Measurements from ENCODE around the gene OR52N4.

DNA sequence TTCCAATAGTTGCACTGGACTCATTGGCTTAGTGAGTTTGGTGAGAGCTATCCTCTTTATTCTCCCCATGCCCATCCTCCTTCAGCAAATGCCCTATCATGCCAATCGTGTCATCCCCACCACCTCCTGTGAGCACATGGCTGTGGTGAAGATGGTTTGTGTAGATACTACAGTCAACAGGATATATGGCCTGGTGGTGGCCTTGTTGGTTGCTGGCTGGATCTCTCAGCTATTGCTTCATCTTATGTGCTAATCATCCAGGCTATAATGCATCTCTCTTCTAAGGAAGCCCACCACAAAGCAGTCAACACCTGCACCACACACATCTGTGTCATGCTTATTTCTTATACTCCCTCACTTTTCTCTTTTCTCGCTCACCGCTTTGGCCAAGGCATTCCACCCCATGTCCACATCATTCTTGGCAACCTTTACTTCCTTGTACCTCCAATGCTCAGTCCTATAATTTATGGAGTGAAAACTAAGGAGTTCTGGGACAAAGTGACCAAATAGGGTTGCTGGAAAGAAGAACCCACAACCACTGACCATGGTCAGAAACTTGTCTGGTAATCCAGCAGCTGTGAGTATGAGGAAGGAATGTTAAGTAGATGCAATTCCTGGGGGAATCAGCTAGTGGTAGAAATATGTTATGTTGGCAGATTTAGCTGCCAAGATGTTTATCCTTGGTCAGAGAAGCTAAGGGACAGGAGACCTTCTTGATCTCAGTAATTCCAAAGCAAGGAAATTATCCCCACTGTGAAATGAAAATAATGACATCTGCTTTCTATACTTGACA lies 34.1 kb upstream of the OR52N4 start:
- TF ChIP-seq CTCF (IDR thresholded peaks at IDR 0.05 in 8 of 11, conservative IDR thresholded peaks at IDR 0.05 in 3 of 11) (no peak), POLR2A (IDR thresholded peaks at IDR 0.05) (no peak), POLR2AphosphoS5 (IDR thresholded peaks at IDR 0.05) (no peak)
